HL-60 (cell line): Measurements from ENCODE around the gene ST6GAL1.

Source experiments
- DNase-seq, 2 experiments: peaks; one replicate each; pipeline ENCODE4 v3.0.0-alpha.2; 2010 to 2020; ENCODE audit warnings: low read depth in 1 of 2, low spot score in 1 of 2
- H3K27ac ChIP-seq: fragments of 250-450 bp; sonication (Bioruptor Pico); replicated peaks from 2 replicates; pipeline ENCODE4 v1.5.1; 2020; ENCODE audit warnings: mild to moderate bottlenecking, moderate library complexity
- H3K27me3 ChIP-seq: fragments of 250-450 bp; sonication (Bioruptor Pico); 2 replicates; pipeline ENCODE4 v1.5.1; 2021; ENCODE audit warnings: mild to moderate bottlenecking, moderate library complexity; ENCODE audit not compliant: insufficient read depth, poor library complexity, severe bottlenecking
- H3K4me3 ChIP-seq: replicated peaks from 2 replicates; pipeline ENCODE4 v1.5.1; 2011; ENCODE audit warnings: mild to moderate bottlenecking, control low read depth, low read length; ENCODE audit not compliant: insufficient read depth
- GABPA ChIP-seq: IDR thresholded peaks from 2 replicates; pipeline ENCODE4 v1.6.1; 2012; ENCODE audit warnings: low read depth
- POLR2AphosphoS5 ChIP-seq: IDR thresholded peaks from 2 replicates; pipeline ENCODE4 v1.6.1; 2012; ENCODE audit warnings: low read depth
- SPI1 ChIP-seq: IDR thresholded peaks from 2 replicates; pipeline ENCODE4 v1.6.1; 2012; ENCODE audit warnings: low read depth, mild to moderate bottlenecking, borderline replicate concordance
- TF ChIP-seq, protein P1 (sequence below): IDR thresholded peaks from one replicate; pipeline ENCODE4 v1.5.1; 2011; ENCODE audit warnings: low read length, control low read depth, inconsistent platforms; ENCODE audit not compliant: insufficient read depth
- TF ChIP-seq, protein P2 (sequence below): IDR thresholded peaks from 2 replicates; pipeline ENCODE4 v1.6.1; 2012; ENCODE audit warnings: low read depth; ENCODE audit not compliant: insufficient replicate concordance

The ST6GAL1 gene

DNA sequence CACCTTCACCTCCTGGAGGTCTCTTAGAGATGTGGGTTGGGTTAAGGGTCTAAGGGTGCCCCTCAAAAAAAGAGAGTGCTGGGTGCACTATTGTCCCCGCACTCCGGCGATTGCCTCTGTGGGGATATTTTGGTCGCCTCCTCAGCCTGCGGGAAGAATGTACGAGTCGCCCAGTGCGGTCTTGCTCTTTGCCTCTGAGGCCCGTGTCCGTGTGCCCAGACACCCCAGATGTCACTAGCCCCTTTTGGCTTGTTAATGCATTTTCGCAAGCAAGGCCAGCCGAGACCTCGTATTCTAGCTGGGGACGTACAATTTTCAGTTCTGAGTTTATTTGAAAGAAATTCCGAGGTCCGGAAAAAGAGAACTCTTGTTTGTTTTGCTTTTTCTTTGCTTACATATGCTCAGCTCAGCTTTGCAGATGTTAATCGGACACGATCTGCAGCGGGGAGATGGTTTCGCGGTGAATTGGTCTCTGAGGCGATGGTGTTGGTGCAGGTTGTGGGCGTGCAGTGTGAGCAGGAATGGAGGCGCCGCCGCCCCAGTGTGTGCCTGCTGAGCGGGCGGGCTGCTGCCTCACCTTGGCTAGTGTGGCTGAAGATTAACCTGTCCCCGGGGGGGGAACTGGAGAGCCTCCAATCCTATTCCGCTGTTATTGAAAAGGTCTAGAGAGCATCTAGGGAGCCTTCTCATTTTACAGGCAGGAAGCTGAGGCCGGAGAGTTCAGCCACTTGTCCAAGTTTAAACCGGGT lies 1.4 kb downstream of the ST6GAL1 start:
- no peaks in the 10 kb centered on the region for H3K27me3 ChIP-seq
- peak in 1 of 2 experiments; percentile 13 for DNase-seq
- TF ChIP-seq GABPA (no peak), SPI1 (no peak), POLR2AphosphoS5 (no peak)
- TF ChIP-seq, protein P1, sequence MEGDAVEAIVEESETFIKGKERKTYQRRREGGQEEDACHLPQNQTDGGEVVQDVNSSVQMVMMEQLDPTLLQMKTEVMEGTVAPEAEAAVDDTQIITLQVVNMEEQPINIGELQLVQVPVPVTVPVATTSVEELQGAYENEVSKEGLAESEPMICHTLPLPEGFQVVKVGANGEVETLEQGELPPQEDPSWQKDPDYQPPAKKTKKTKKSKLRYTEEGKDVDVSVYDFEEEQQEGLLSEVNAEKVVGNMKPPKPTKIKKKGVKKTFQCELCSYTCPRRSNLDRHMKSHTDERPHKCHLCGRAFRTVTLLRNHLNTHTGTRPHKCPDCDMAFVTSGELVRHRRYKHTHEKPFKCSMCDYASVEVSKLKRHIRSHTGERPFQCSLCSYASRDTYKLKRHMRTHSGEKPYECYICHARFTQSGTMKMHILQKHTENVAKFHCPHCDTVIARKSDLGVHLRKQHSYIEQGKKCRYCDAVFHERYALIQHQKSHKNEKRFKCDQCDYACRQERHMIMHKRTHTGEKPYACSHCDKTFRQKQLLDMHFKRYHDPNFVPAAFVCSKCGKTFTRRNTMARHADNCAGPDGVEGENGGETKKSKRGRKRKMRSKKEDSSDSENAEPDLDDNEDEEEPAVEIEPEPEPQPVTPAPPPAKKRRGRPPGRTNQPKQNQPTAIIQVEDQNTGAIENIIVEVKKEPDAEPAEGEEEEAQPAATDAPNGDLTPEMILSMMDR = no peak
- TF ChIP-seq, protein P2, sequence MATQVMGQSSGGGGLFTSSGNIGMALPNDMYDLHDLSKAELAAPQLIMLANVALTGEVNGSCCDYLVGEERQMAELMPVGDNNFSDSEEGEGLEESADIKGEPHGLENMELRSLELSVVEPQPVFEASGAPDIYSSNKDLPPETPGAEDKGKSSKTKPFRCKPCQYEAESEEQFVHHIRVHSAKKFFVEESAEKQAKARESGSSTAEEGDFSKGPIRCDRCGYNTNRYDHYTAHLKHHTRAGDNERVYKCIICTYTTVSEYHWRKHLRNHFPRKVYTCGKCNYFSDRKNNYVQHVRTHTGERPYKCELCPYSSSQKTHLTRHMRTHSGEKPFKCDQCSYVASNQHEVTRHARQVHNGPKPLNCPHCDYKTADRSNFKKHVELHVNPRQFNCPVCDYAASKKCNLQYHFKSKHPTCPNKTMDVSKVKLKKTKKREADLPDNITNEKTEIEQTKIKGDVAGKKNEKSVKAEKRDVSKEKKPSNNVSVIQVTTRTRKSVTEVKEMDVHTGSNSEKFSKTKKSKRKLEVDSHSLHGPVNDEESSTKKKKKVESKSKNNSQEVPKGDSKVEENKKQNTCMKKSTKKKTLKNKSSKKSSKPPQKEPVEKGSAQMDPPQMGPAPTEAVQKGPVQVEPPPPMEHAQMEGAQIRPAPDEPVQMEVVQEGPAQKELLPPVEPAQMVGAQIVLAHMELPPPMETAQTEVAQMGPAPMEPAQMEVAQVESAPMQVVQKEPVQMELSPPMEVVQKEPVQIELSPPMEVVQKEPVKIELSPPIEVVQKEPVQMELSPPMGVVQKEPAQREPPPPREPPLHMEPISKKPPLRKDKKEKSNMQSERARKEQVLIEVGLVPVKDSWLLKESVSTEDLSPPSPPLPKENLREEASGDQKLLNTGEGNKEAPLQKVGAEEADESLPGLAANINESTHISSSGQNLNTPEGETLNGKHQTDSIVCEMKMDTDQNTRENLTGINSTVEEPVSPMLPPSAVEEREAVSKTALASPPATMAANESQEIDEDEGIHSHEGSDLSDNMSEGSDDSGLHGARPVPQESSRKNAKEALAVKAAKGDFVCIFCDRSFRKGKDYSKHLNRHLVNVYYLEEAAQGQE = no peak
- H3K27ac ChIP-seq = peak overlapping the region; percentile 75
- H3K4me3 ChIP-seq = peak overlapping the region; percentile 69

DNA sequence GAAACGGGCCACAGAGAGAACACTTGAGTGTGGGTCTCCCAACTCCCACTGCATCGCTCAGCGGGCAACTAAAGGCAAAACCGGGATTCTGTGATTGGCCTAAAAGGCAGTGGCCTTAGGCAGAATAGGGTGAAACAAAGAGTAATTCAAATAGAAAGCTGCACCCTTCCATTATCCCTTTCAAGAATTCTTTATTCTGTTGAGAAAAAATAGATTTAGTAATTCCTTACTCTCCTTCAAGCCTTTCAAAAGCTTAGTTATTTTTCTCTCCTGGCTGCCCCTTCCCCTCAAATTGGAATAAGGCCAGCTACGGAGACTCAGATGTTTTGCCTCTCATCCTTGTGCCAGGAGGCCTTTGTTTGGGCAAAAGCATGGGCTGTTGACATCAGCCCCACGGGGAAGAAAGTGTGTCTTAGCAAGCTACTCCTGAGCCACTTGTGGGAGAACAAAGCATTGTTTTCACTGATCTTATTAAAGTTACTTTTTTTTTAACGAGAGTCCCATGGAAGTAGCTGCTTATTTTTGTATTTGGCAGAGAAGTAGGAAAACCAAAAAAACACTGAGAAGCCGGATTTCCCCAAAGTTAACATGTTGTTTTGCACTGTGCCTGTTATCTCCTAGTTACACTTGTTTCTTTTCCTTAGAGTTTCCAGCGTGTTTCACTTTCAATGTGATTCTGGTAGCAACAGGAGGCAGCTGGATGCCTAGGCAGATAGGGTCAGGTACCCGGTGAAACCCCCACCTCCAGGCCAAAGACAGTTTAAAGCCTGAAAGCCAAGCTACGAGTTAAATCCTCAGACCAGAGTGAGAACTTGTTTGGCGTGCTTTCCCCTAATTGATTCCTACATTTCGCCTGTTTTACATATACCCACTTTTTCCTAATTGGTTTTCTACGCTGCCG lies 2.2 kb downstream of the ST6GAL1 start:
- DNase-seq = no peak
- H3K27ac ChIP-seq = no peak overlapping the region
- no peak for TF ChIP-seq GABPA
- TF ChIP-seq POLR2AphosphoS5 = no peak
- TF ChIP-seq, protein P1 = no peak
- TF ChIP-seq, protein P2 = no peak
- TF ChIP-seq SPI1 = no peak
- H3K4me3 ChIP-seq = no peak overlapping the region
- H3K27me3 ChIP-seq = no peaks in the 10 kb centered on the region

DNA sequence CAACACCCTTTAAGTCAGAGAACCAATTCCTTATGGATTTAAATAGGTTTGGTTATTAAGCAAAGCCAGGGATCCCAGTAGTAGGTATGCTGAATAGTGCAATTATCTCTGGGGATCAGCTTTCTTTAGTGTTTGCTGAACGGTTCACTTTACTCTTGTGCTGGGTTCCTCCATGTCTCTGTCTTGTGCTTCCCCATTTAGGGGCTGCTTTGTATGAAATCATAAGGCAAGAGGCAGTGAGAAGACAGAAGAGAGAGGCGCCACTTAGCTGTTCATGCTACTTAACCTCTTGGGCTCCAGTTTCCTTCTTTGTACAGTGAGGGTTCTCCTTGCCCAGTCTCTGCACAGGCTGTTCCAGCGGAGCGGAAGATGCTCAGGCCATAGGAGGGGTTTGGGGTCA lies 3.5 kb downstream of the ST6GAL1 start:
- no peak overlapping the region for H3K4me3 ChIP-seq
- peak overlapping the region; percentile 44; the same call in 1 of the 2 replicates for H3K27ac ChIP-seq
- TF ChIP-seq SPI1 (no peak), POLR2AphosphoS5 (no peak), GABPA (no peak)
- TF ChIP-seq, protein P2 = no peak
- TF ChIP-seq, protein P1 = no peak
- no peaks in the 10 kb centered on the region for H3K27me3 ChIP-seq
- DNase-seq = peak in 1 of 2 experiments; percentile 52
